Measurements from ENCODE around the gene CHSY1.

The CHSY1 gene

DNA sequence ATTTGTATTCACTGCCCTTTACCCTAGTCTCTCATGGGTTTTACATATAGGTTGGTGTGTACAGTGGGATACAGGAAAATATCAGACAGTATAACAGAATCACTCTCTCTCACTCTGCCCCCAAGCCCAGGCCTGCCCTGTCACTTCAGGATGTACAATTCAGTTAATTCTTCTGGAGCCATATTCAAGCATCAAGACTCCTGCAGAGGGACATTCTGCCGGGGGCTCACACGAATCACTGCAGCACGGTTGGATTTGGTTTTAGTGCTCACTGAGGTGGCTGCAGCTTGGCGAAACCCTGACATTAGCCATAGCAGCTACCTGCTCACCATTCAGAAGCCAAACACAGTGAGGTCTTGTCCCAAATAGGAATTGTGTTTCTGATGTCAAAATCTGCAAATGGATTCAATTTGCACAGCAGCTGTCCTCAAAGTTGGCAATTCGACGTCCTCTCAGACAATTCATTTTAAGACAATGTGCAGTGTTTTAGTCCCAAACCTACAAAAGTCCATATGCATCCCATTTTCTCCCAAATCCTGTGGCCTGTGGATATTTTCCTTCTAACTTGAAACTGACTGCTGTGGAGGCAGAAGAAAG is 82.9 kb downstream of the CHSY1 start:
- DNase-seq: no peak

DNA sequence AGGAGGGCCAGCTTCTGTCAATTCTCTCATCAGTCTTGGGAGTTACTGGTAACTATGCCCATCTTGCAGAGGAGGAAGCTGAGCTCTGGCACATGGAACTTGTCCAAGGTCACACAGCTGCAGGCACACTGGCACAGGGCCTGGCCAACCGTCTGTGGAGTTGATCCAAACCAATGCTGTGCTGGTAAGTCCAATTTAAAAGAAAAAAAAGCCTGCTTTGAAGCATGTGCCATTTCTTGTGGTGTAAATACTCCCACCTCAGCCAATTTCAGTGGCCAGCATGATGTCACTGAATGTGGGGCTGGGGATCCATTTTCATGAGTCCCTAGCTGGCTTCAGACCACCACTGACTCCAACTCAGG is 83.4 kb downstream of the CHSY1 start:
- no peak for DNase-seq

DNA sequence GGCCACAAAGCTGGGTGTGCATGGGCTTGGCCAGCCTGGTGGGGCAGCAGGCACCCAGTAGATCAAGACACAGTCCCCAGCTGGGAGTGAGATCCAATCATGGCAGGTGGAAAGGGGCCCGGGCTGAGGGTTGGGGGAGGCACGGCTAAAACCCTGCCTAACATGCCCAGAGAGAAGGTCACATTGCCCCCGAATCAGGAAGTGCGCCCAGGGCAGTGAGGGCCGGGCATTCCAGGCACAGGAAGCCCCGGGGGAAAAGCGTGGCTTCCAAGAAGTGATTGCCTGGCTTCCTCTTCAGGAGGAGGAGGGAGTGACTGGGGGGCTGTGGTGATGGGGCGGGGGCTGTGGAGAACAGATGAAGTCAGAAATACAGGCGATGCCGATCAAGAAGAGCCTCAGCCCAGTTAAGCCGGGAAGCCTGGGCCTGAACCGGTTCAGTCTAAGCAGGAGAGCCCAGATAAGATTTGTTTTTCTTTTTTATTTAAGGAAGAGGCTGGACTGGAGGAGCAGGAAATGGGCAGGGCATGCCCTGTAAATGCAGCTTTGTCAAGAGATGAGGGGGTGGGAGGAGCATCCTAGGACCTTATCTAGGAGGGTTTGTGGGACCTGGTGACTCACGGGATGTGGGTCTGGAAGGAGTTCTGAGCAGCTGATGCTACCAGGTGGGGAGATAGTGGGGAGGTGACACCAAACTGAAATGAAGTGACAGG is 83.9 kb downstream of the CHSY1 start:
- DNase-seq: no peak

DNA sequence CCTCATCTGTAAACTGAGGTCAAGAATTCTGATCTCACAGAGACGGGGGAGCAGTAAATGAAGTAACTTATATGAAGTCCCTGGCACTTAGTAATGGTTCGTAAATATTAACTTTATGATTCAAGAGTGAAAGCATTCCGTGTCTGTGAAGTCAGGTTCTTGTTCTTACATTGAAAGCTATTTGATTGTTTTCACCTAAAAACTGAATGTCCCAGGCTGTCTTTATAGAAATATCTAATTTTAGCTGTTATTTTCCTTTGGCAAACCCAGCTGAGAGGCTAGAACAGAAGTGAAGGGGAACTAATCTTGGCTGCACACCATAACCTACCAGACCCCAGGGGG is 84.5 kb downstream of the CHSY1 start:
- no peak for DNase-seq

DNA sequence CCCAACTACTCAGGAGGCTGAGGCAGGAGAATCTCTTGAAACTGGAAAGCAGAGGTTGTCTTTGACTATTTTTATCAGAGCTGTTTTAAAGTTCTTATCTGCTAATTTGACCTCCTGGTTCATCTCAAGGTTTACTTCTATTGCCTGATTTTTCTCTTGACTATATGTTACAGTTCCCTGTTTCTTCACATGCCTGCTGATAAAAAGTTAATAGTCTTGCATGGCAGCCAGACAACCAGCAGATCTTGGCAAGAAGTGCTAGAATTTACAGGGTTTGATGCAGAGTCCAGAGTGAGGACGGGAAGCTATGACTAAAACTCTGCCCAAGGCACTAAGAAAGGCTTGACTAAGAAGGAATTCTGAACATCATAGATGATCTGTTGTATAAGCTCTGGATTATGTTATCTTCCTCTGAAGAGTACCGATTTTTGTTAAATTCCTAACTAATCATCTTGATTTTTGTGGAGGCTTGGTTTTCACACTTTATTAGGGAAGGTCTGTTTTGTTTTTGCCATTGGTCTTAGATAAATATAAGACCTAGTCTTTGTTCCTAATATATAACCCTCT is 85.9 kb downstream of the CHSY1 start:
- DNase-seq: no peak

DNA sequence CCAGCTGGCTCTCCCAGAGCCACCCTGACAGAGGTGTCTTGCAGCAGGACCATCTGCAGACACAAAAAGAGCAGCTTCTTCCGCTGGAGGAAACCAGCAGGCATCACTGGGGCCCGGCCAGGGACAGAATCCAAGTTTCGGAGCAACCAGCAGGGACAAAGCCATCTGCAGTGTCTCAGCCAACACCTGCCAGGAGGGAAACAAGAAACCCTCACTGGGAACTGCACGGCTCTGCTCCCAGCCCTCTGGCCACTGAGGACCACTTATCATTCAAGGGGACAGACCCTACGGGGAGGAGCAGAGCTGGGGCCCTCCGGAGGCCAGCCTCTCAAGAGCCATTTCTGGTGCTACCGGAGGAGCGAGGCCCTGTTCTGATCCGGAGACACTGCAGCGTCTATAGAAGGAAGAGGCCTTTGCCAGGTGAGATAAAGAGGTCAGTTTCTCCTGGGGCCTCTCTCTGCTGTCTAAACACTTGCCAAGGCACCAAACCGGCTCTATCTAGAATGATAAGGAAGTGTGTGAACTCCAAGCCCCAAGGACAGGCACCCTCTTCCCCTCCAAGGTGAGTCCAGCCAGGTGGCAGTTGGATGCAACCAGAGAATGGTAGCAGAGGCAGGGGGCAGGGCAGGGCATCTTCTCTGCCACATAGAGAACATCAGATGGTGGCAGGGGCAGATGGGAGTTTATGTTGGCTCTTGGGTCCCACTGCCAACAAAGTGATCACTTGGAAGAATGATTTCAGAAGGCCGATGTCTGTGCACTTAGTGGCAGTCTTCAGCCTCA is 89.0 kb downstream of the CHSY1 start:
- DNase-seq: no peak

DNA sequence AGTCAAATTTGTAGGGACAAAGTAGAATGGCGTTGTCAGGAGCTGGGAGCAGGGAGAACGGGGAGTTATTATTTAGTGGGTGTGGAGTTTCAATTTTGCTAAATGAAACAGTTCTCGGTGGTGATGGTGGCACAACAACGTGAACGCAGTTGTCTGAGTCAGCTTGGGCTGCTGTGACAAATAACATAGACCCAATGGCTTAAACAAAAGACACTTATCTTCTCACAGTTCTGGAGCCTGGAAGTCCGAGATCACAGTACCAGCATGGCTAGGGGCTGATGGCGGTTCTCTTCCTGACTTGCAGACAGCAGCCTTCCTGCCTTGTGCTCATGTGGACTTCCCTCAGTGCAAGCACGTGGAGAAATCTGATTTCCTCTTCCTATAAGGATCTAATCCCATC is 90.2 kb downstream of the CHSY1 start:
- DNase-seq: no peak

DNA sequence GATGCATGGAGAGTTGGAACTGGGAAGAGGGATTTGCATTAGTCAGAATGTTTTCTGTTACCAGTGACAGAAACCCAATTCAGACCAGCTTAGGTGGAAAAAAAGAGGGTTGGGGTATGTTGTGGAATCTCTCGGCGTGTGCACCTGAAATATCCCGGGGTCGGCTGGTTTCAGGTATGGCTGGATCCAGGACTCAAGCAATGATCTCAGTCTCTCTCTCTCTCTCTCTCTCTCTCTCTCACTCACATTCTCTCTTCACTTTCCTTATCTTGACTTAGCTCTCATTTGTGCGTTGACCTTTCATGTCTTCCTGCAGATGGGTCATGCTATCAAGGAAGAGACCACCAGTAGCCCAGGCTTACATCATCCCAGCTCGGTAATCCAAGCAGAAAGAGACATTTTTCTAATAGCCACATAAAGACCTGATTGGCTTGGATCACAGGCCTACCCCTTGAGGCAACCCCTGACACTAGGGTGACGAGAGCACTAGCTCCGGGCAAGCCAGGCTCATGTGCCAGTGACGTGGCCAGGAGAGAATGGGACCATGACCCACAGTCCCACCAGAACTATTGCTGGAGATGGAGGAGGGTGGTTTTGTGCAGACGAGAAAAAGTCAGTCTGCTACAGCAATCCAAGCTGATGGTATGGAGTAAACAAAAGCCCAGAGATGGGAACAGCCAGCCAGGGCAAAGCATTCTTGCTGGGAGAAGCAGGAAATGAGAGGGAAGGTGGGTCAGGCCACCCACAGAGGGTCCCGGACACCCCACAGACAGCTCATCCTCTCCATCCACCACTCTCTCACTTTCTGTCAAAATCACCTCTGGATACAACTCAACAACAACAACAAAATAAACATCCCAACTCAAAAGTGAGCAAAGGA is 91.7 kb downstream of the CHSY1 start:
- no peak for DNase-seq

DNA sequence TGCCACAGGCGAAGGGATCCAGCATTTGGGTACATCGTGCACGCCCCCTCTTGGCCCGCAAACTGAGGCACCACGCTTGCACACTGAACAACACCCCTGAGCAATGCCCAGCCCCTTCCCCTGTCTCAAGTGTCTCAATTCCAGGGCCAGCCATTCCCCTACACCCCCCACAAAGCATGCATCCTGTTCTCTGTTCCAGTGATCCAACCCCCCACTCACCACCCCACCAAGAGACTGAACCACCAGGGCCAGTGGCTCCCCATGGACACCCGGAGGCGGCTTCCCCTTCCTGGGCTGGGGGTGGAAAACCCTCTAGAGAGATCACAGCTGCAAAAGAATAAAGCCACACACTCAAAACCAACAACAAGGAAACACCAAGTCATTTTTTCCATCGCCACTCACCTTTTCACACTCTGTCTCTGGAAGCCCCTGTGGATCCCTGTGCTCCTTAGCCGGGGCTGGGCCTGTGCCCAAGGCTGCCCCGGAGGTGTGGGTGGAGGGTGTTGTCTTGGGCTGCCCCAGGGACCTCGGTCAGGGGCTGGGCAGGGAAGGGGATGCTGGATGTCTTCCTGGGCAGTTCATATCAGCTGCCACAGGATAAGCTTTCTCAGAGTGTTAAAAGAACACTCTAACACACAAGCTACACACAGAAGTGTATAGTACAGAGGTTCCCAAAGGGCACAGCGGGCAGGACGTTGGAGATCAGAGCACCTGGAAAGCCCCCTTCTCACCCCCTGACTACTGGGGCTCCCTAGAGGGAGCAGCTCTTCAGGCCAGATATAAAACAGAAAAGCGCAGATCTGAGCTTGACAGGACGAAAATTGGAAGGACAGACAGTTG is 92.5 kb downstream of the CHSY1 start:
- no peak for DNase-seq

DNA sequence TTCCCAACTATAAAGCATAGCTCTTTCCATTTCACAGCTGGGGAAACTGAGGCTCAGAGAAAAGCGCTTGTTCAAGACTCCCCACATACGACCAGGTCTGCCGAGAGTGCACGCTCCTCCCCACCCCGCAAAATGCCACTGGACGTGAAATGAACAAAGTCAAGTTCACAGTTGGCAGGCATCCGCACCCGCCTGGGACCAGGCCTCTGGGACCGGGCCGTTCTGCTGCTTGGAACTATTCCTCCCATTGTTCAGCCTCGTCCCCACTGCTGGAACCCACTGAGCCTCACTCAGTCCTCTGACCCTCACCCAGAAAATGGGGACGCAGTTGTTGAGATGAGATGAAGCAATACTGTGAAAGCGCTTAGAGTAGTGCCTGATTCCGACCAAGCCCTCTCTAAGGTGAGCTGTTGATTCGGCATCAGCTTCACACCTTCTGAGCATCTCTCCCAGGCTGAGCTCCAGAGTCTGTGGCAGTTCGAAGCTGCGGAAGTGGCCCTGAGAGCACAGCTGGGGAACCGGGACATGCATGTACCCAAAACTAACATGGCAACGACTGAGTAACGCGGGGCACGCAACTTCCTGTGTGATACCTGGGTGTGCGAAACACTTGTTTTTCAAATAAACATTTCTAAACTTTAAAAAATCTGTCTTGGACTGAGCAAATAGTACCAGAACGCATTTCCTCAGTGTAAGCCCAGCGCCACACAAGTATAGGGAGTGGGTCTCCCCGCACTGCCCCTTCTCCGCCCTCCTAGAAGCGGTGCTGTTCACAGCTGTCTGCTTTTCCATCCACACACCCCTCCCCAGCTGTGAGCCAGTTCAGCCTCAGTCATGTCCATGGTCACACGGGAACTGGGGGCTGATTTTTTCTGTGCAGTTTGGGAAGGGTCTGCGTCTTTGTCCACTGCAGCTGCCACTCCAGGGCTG is 93.4 kb downstream of the CHSY1 start:
- DNase-seq: no peak

DNA sequence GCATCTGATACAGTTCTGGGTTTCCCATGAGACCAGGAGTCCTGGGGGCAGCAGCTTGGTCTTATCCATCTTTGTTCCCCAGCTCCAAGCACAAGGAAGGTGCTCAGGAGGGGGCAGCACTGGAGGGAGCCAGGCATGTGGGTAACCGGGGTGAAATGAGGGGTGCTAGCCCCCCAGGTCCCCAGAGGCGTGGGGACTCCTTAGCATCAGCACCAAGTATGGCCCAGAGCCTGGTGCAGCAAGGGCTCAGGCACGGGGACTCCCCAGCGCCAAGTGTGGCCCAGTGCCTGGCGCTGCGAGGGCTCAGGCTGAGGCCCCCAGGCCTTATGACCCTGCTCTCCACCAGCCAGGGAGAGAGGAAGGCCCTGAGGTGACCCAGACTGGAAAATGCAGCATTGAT is 94.1 kb downstream of the CHSY1 start:
- DNase-seq: no peak

DNA sequence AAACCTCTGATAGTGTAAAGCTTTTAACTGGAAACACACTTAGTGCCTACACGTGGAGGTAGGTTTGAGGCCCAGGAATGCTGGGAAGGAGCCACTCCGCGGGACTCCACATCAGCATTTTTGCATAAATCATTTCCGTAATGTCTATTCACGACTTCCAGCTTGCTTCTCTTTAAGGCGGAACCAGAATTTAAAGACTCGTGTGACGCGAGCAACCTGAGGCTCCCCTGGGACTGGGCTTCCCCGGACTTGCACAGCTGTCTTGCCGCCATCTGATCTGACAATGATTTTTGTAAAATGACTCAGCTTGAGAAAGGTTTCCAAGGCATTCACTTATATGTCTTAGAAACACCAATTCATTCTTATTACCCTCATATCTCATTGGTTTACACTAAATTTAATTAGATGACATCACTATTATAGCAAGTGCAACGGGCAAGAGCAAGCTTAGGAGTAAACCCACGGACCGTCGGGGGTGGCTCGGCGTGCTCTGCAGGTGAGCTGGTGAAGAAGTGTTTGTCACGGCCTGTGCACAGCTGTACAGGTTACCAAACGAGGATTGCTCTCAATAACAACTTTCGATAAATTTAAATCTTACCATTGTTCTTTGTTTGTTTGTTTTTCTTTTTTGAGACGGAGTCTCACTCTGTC is 95.2 kb downstream of the CHSY1 start:
- DNase-seq: no peak

DNA sequence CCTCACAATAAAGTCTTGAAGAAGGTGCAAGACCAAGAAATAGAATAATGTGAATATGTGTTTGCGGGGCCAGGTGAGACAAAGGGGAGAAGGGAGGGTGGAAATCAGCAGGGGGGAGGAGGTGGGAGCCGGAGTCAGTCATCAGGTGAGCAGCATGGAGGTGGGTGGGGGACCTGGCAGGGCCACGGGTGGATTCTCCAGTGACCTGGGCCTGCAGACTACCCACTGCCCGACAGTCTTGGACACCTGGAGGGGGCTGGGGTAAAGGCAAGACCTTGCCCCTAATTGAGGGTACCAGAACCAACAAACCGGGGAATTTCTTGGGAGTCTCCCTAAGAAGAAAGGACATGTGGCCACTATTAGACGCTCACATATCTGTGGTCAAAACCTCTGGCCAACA is 95.8 kb downstream of the CHSY1 start:
- no peak for DNase-seq

DNA sequence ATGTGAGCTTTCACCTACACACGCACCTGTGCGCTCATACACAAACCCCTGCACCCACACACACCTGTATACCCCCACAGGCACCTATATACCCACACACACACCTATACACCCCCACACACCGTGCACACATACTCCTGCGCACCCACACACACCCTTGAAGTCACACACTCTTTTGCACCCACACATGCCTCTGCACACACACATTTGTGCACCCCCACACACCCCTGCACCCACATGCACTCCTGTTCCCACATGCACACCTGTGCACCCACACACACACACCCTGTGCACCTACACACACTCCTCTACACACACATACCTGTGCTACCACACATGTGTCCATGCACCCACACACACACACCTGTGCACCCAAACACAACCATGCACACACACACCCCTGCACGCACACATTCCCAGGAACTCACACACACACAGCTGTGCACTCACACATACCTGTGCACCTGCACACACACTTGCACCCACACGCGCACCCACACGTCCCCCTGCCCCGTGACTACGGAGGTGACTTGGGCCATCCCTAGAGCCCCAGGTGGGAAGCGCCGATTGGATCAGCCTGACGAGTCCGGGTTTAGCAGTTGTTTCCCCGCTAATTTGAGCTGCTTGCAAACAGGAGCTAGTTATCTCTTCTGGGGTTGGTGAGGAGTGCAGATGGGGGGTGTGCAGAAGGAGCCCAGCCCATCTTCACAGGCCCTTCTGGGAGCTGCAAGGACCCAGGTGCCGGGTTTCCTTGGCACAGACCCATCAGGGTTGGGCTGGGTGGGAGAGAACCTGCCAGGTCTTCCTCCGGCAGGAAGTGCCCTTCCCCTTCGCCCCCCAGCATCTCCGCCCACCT is 97.8 kb downstream of the CHSY1 start:
- DNase-seq: no peak

DNA sequence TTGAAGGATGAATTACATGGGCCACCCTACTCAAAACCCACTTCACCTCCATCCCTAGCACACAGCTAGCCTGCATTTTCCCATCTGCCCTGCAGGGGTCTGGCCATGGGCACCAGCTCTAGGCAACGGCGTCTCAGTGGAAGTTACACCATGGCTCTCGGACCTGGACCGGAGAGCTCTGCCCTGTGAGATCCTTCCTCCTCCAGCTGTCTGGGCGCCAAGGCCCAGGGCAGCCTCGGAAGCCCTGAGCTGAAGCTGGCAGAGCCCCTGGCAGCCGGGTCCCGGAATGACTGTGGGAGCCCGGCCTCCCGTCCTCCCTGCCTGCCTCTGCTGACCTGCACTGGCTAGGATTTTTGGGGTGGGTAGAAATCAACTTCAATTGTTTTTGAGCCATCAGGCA is 98.9 kb downstream of the CHSY1 start:
- no peak for DNase-seq

DNA sequence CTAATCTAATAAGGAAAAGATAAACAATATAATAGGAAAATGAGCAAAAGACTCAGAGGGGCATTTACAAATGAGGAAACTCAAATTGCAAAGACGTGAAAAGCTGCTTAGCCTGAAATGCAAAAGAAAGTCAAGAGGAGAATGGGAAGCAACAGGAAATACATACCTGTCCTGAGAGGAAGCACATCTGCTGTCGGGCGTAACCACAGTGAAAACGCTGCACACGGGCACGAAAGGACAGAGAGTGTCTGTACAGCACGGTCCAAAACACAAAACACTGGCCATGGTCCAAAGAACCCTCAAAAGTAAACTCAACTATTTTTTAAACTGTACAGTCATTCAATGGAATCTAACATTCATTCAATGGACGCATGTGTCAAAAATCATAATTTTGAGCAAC is 100.6 kb downstream of the CHSY1 start:
- DNase-seq: no peak

DNA sequence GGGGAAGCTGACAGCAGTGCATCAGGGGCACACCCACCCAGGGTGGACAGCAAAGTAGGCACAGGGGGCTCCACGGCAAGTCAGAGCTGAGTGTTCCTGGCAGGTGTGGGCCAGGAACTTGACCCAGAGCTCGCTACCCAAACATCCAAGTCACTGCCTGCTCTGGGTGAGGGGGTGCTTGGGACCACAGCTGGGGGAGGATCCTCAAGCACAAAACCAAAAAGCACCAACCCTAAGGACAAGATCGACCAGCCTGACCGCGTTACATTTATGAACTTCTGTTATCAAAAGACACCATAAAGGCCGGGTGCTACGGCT is 101.2 kb downstream of the CHSY1 start:
- DNase-seq: no peak

DNA sequence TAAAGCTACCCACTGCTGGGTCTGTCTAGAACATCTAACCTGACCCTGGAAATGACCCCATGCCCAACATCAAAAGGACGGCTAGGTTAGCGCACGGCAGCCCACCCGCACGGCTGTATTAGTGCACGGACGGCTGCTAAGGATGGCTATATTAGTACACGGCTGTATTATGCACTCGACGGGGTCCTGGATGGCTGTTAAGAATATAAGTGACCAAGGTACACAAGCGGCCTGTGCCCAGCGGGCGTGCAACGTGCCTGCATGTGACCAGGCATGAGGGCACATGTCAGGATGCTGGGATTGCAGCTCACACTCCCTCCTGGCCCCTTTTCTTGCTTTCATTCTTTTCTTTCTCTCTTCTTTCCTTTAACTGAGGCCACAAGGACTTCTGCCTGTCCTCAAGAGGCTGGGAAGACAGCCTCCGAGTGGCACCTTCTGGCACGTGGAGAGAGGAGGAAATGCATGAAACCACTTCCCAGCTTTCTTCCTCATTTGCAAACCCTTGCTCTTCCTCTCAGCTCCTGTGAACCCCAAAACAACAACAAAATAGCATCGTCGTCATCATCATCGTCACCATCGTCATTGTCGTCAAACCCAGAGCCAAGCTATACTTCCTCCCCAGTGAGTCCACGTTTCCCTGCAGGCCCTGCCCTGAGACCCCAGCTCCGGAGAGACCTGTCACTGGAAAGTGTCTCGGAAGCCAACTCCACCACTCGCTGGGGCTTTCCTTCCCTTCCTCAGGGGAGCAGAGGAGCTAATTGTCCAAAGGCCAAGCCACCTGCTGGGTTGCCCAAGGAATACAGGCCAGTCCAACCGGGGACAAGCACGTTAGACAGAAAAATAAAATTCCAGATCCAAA is 101.8 kb downstream of the CHSY1 start:
- DNase-seq: no peak
